CD4-positive, alpha-beta T cell (primary cell): ENCODE measurements around the gene DPH7. TPM values are rescaled to one million over a fixed set of nuclear protein-coding genes. Genes with fewer than 3 reads are reported as not detected.
"Not testable (repeated sequence)": the region's sequence is repeated elsewhere in the genome, so short reads cannot be mapped to it uniquely, and the experiment has no call there.

Experiments
- ATAC-seq: fragments of 200-7000 bp; cut with Tn5 transposase; one replicate; pipeline ENCODE4 v1.10.0; 2022; ENCODE audit warnings: mild to moderate bottlenecking; ENCODE audit not compliant: poor library complexity
- CTCF ChIA-PET: fragments of 350-600 bp; sonication (Branson Sonifier 250); formaldehyde crosslinking; loops from one replicate; lab custom pipeline; 2021; ENCODE audit warnings: antibody characterized with exemption, inconsistent platforms; lab: Charles Lee
- POLR2A ChIA-PET: fragments of 350-600 bp; sonication (Branson Sonifier 250); formaldehyde crosslinking; loops from one replicate; lab custom pipeline; 2021; ENCODE audit warnings: antibody characterized with exemption, inconsistent platforms; lab: Charles Lee
- DNase-seq, 14 experiments: peaks; one replicate each; pipeline ENCODE4 v3.0.0-alpha.2; 2013 to 2020; ENCODE audit warnings: mixed read lengths in 2 of 14
- H3K27ac ChIP-seq, 2 donors: one replicate each; pipeline versions ENCODE4 v1.5.1 to v1.7.0; 2013; ENCODE audit warnings: low read length in 2 of 2, low read depth in 1 of 2, mild to moderate bottlenecking in 1 of 2
- H3K27me3 ChIP-seq, 2 experiments: 1 replicate in 1 of 2; 2 replicates in 1 of 2; pipeline versions ENCODE4 v1.6.1 to v1.7.0; 2013; ENCODE audit warnings: low read length in 2 of 2, control low read depth in 1 of 2, mild to moderate bottlenecking in 1 of 2, moderate library complexity in 1 of 2; ENCODE audit not compliant: insufficient read depth in 2 of 2, control insufficient read depth in 1 of 2
- H3K36me3 ChIP-seq: one replicate; pipeline ENCODE4 v1.6.1; 2013; ENCODE audit warnings: low read length, control low read depth; ENCODE audit not compliant: insufficient read depth
- H3K4me1 ChIP-seq: one replicate; pipeline ENCODE4 v1.6.1; 2013; ENCODE audit warnings: low read length, control low read depth; ENCODE audit not compliant: insufficient read depth
- H3K4me3 ChIP-seq: one replicate; pipeline ENCODE4 v1.5.1; 2013; ENCODE audit warnings: mild to moderate bottlenecking, low read length, moderate library complexity
- H3K9me3 ChIP-seq, 2 experiments: 1 replicate in 1 of 2; 2 replicates in 1 of 2; pipeline versions ENCODE4 v1.6.1 to v1.7.0; 2013; ENCODE audit warnings: low read length in 2 of 2, mild to moderate bottlenecking in 2 of 2, control low read depth in 1 of 2, moderate library complexity in 1 of 2; ENCODE audit not compliant: control insufficient read depth in 1 of 2, insufficient read depth in 1 of 2
- H3K27ac Mint-ChIP-seq: one replicate; pipeline ENCODE4 v1.8.0; 2020; ENCODE audit warnings: mixed read lengths
- H3K27me3 Mint-ChIP-seq: one replicate; pipeline ENCODE4 v1.8.0; 2021; ENCODE audit warnings: mixed read lengths
- H3K36me3 Mint-ChIP-seq: one replicate; pipeline ENCODE4 v1.8.0; 2021; ENCODE audit warnings: low read depth, mixed read lengths
- H3K4me1 Mint-ChIP-seq: one replicate; pipeline ENCODE4 v1.8.0; 2021; ENCODE audit warnings: low read depth, mixed read lengths
- H3K4me3 Mint-ChIP-seq: one replicate; pipeline ENCODE4 v1.8.0; 2020; ENCODE audit warnings: mild to moderate bottlenecking, mixed read lengths
- H3K9me3 Mint-ChIP-seq: one replicate; pipeline ENCODE4 v1.8.0; 2020; ENCODE audit warnings: mixed read lengths
- CTCF ChIP-seq: fragments of 200-600 bp; IDR thresholded peaks from one replicate; pipeline ENCODE4 v1.8.0; 2022; ENCODE audit warnings: antibody characterized with exemption, mild to moderate bottlenecking
- intact Hi-C, 2 experiments: fragments of 100-400 bp; cut with DNase I in 1 of 2; cut with micrococcal nuclease in 1 of 2; formaldehyde crosslinking; loops; one replicate each; pipeline versions ENCODE4 v1.15.1 to v1.9.0; 2023 to 2025; cut with DNase I, micrococcal nuclease
- total RNA-seq, 174 experiments: library from RNA in 2 of 174; stranded (reverse) in 2 of 174; gene quantifications; one replicate each; pipeline ENCODE4 v1.2.3 and lab custom pipeline; 2021 to 2026

The DPH7 gene
- total RNA-seq, 2 experiments from 2014 or later = 36.4 to 36.8 TPM

- no peak for TF ChIP-seq CTCF
- peaks cover 54% of the 10 kb centered on the region for H3K36me3 Mint-ChIP-seq
- no peaks in the 10 kb centered on the region for H3K27me3 Mint-ChIP-seq
- no peaks in the 10 kb centered on the region for H3K9me3 ChIP-seq
- intact Hi-C loops = no loop called here
- H3K27me3 ChIP-seq = no peaks in the 10 kb centered on the region
- no peak overlapping the region for H3K27ac Mint-ChIP-seq
- no peak overlapping the region for H3K4me3 Mint-ChIP-seq
- H3K9me3 Mint-ChIP-seq = no peaks in the 10 kb centered on the region
- no peak overlapping the region for H3K27ac ChIP-seq
- ChIA-PET CTCF (no interaction called here), POLR2A (no interaction called here)
- DNase-seq (no peak), ATAC-seq (no peak)
- no peak overlapping the region for H3K4me3 ChIP-seq
- peaks cover 9% of the 10 kb centered on the region for H3K4me1 ChIP-seq
- peaks cover 5% of the 10 kb centered on the region for H3K4me1 Mint-ChIP-seq
- peaks cover 37% of the 10 kb centered on the region for H3K36me3 ChIP-seq
These were observed 22.5 kb downstream of the DPH7 start for GRCh38 chr9:137556069-137556838.

GRCh38 chr9:137555179-137555578 is 23.5 kb downstream of the DPH7 start:
- no peaks in the 10 kb centered on the region for H3K27me3 Mint-ChIP-seq
- H3K4me1 ChIP-seq = peaks cover 11% of the 10 kb centered on the region
- H3K36me3 ChIP-seq = peaks cover 33% of the 10 kb centered on the region
- CTCF ChIA-PET = no interaction called here
- no peak overlapping the region for H3K27ac Mint-ChIP-seq
- peak overlapping the region; percentile 34 for H3K4me3 Mint-ChIP-seq
- no peak for TF ChIP-seq CTCF
- H3K27ac ChIP-seq = no peak overlapping the region
- DNase-seq (peak in 1 of 14 experiments; percentile 11), ATAC-seq (no peak)
- H3K9me3 Mint-ChIP-seq = no peaks in the 10 kb centered on the region
- H3K4me3 ChIP-seq = no peak overlapping the region
- POLR2A ChIA-PET = no interaction called here
- H3K9me3 ChIP-seq = no peaks in the 10 kb centered on the region
- no peaks in the 10 kb centered on the region for H3K27me3 ChIP-seq
- peaks cover 51% of the 10 kb centered on the region for H3K36me3 Mint-ChIP-seq
- peaks cover 8% of the 10 kb centered on the region for H3K4me1 Mint-ChIP-seq
- intact Hi-C loops = no loop called here

- H3K36me3 ChIP-seq = peaks cover 29% of the 10 kb centered on the region
- intact Hi-C loops = no loop called here
- TF ChIP-seq CTCF = no peak
- Mint-ChIP-seq H3K27me3 (no peaks in the 10 kb centered on the region), H3K9me3 (no peaks in the 10 kb centered on the region), H3K36me3 (peaks cover 44% of the 10 kb centered on the region), H3K4me1 (peaks cover 16% of the 10 kb centered on the region), H3K27ac (peak overlapping the region; percentile 42), H3K4me3 (peak overlapping the region; percentile 64)
- no peak overlapping the region for H3K4me3 ChIP-seq
- ATAC-seq (no peak), DNase-seq (no peak)
- H3K27ac ChIP-seq = no peak overlapping the region
- no peaks in the 10 kb centered on the region for H3K27me3 ChIP-seq
- ChIA-PET CTCF (no interaction called here), POLR2A (interaction anchor here (1.6 kb wide), 1 partner anchor 131 kb away, joined by 6 read pairs; the partner anchor contains the start of genes EXD3 and NOXA1)
- no peaks in the 10 kb centered on the region for H3K9me3 ChIP-seq
- H3K4me1 ChIP-seq = peaks cover 18% of the 10 kb centered on the region
These were observed 24.4 kb downstream of the DPH7 start for GRCh38 chr9:137554349-137554748.

GRCh38 chr9:137553654-137554053 is 25.1 kb downstream of the DPH7 start:
- Histone ChIP-seq H3K4me1 (peaks cover 18% of the 10 kb centered on the region), H3K36me3 (peaks cover 29% of the 10 kb centered on the region)
- H3K4me3 ChIP-seq, H3K27ac ChIP-seq, H3K27me3 ChIP-seq, H3K27me3 Mint-ChIP-seq, CTCF ChIA-PET, H3K9me3 Mint-ChIP-seq, DNase-seq, ATAC-seq, H3K9me3 ChIP-seq: not testable (repeated sequence)
- H3K4me1 Mint-ChIP-seq = peaks cover 16% of the 10 kb centered on the region
- peak overlapping the region; percentile 64 for H3K4me3 Mint-ChIP-seq
- intact Hi-C loops = loop anchor here in 1 of 2 experiments (2.0 kb wide), 1 partner anchor 91 kb away; no protein-coding TSS in a partner anchor
- POLR2A ChIA-PET = interaction anchor here (1.6 kb wide), 1 partner anchor 130 kb away, joined by 6 read pairs; the partner anchor contains the start of genes EXD3 and NOXA1
- H3K27ac Mint-ChIP-seq = peak overlapping the region; percentile 82
- peaks cover 43% of the 10 kb centered on the region for H3K36me3 Mint-ChIP-seq
